ENCODE results near the gene PPID. TPM values are rescaled to one million over a fixed set of nuclear protein-coding genes. Genes with fewer than 3 reads are reported as not detected.

PPID gene
- total RNA-seq (2021) = 21.4 and 28.2 TPM in 2 replicates
- Bru-seq, nascent RNA = percentile 79 among the genes with signal in this experiment
- percentile 84 among the genes with signal in this experiment for BruChase-seq, experiment 1, labeled RNA remaining after a 2-hour chase
- percentile 89 among the genes with signal in this experiment for BruChase-seq, experiment 2, labeled RNA remaining after a 6-hour chase
- long read RNA-seq, transcript PPID-201 (10 exons, 1,823 nt) = major isoform, 79 of 91 reads
- long read RNA-seq, partial matches to known transcripts = 6 of 91 reads
- long read RNA-seq, other reads (novel, unspliced or antisense) = 6 of 91 reads

DNA sequence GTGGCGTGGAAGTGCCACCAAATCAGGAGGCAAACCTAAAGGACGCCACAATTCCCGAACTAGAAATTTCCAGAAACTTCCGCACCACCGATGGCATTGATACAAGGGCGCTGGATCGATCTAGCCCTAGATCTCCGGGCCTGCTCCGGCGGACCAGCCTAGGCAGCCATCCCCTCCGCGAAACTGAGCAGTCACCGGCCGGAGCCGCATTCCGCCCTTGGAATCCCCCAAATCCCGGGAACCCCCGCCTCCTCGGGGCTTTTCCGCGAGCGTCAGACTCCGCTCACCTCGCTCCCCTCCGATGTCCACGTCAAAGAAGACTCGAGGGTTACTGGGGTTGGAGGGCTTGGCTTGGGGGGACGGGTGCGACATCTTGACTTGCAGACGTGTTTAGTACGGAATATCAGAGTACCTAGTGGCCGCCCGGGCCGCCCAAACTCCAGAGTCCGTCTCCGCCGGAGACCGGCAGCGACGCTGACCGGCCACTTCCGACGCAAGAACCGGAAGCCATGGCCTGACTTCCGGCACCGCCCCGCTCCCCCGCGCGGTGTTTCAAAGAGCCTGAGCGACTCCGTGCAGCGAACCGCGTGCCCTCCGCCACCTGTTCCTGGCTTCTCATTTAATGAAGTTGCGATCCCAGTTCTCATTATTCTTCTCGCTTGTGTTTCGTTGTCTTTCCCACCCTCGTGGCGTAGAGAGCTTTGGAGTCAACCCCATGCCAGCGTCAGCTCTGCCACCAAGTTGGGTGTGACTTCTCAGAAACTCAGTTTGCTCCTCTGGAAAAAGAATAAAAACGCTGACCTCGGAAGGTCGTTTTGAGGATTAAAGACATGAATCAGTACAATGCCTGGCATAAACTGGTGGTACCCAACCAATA lies at the start of gene PPID:
Gene PPID (minus strand): TSS at position 480 of the 877 bp plus-strand sequence. CDS start 108 bp downstream, at position 372.
- Histone ChIP-seq H3K36me3 (ENCODE audit: low read depth) (0 out of 2 replicates have a peak, but pooled peaks cover 6% of the 10 kb centered on the region), H4K20me1 (ENCODE audit: insufficient read depth) (no peaks in the 10 kb centered on the region), H3K4me3 (peak within 1 kb of the TSS; percentile 65), H3K27me3 (ENCODE audit: insufficient read depth, low read depth) (no peaks in the 10 kb centered on the region), H3K4me2 (peak within 1 kb of the TSS; percentile 83), H3K9me2 (ENCODE audit: insufficient read depth) (no peaks in the 10 kb centered on the region), H2AFZ (peak within 1 kb of the TSS; percentile 89), H3F3A (ENCODE audit: insufficient read depth, low read depth) (peaks cover 6% of the 10 kb centered on the region), H3K9me3 (ENCODE audit: insufficient read depth, low read depth) (no peaks in the 10 kb centered on the region), H3K79me2 (ENCODE audit: low read depth) (peaks cover 21% of the 10 kb centered on the region), H3K4me1 (replicated peaks; ENCODE audit: insufficient read depth) (no peaks in the 10 kb centered on the region; the same call in 1 of the 2 replicates), H3K27ac (peak within 1 kb of the TSS; percentile 83)
- intact Hi-C loops (cut with micrococcal nuclease; ENCODE audit: unreplicated experiment) = loop anchor here (1.0 to 2.0 kb wide), 3 partner anchors 51 to 452 kb away; partner anchors contain the start of gene ETFDH
- TF ChIP-seq EZH2 (IDR thresholded peaks at IDR 0.05; ENCODE audit: low read depth) = no peak
- TF ChIP-seq, protein P1, sequence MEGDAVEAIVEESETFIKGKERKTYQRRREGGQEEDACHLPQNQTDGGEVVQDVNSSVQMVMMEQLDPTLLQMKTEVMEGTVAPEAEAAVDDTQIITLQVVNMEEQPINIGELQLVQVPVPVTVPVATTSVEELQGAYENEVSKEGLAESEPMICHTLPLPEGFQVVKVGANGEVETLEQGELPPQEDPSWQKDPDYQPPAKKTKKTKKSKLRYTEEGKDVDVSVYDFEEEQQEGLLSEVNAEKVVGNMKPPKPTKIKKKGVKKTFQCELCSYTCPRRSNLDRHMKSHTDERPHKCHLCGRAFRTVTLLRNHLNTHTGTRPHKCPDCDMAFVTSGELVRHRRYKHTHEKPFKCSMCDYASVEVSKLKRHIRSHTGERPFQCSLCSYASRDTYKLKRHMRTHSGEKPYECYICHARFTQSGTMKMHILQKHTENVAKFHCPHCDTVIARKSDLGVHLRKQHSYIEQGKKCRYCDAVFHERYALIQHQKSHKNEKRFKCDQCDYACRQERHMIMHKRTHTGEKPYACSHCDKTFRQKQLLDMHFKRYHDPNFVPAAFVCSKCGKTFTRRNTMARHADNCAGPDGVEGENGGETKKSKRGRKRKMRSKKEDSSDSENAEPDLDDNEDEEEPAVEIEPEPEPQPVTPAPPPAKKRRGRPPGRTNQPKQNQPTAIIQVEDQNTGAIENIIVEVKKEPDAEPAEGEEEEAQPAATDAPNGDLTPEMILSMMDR (conservative IDR thresholded peaks at IDR 0.05) = no peak
- CTCF ChIA-PET = no interaction called here
- POLR2A ChIA-PET (ENCODE audit: unreplicated experiment) = interaction anchor here (0.6 kb wide), 1 partner anchor 694 kb away, joined by 7 read pairs; no protein-coding TSS in a partner anchor
- DNase-seq = peak; percentile 71 to 83
- BruUV-seq (replicated peaks) = TSS peak; percentile 97

GRCh38 chr4:158771776-158772175 lies 48.6 kb upstream of the PPID start:
- H3K4me3 ChIP-seq = no peak overlapping the region
- no peak overlapping the region for H3K27ac ChIP-seq
- H3K4me2 ChIP-seq = no peak overlapping the region
- H3F3A ChIP-seq (ENCODE audit: insufficient read depth, low read depth) = no peaks in the 10 kb centered on the region
- no peak for DNase-seq
- ChIA-PET POLR2A (ENCODE audit: unreplicated experiment) (no interaction called here), CTCF (no interaction called here)
- no peaks in the 10 kb centered on the region for H3K79me2 ChIP-seq (ENCODE audit: low read depth)
- intact Hi-C loops (cut with micrococcal nuclease; ENCODE audit: unreplicated experiment) = no loop called here
- no peak for TF ChIP-seq EZH2 (IDR thresholded peaks at IDR 0.05; ENCODE audit: low read depth)
- TF ChIP-seq, protein P1 (conservative IDR thresholded peaks at IDR 0.05) = no peak
- BruUV-seq (replicated peaks) = no TSS peak
- no peak overlapping the region for H2AFZ ChIP-seq
- H3K36me3 ChIP-seq (ENCODE audit: low read depth) = no peaks in the 10 kb centered on the region
- no peaks in the 10 kb centered on the region for H3K27me3 ChIP-seq (ENCODE audit: insufficient read depth, low read depth)
- no peaks in the 10 kb centered on the region for H3K4me1 ChIP-seq (replicated peaks; ENCODE audit: insufficient read depth)
- H3K9me3 ChIP-seq (ENCODE audit: insufficient read depth, low read depth) = no peaks in the 10 kb centered on the region
- no peaks in the 10 kb centered on the region for H3K9me2 ChIP-seq (ENCODE audit: insufficient read depth)
- H4K20me1 ChIP-seq (ENCODE audit: insufficient read depth) = no peaks in the 10 kb centered on the region

DNA sequence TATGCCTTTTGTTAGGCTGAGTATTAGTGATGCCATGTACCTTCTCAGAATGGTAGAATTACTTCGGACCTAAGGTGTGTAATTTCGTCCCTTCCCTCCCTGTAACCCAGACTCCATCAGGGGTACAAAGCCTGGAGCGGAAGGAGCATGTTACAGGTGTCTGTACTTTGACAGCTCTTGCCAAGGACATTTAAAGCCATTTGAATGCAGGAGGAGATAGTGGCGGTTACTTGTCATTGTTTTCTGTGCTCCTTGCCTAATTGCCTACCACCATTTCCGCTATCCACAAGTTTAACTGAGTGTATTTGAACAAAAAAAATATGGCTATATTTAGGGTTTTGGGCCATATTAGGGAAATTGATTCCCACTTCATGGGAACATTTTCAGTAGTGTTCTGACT lies 47.5 kb upstream of the PPID start:
- no peak overlapping the region for H3K4me3 ChIP-seq
- DNase-seq = no peak
- H3K27ac ChIP-seq = no peak overlapping the region
- no peak overlapping the region for H2AFZ ChIP-seq
- ChIA-PET CTCF (no interaction called here), POLR2A (ENCODE audit: unreplicated experiment) (no interaction called here)
- H3F3A ChIP-seq (ENCODE audit: insufficient read depth, low read depth) = no peaks in the 10 kb centered on the region
- H3K9me3 ChIP-seq (ENCODE audit: insufficient read depth, low read depth) = no peaks in the 10 kb centered on the region
- no TSS peak for BruUV-seq (replicated peaks)
- H3K9me2 ChIP-seq (ENCODE audit: insufficient read depth) = no peaks in the 10 kb centered on the region
- TF ChIP-seq EZH2 (IDR thresholded peaks at IDR 0.05; ENCODE audit: low read depth) = no peak
- TF ChIP-seq, protein P1 (conservative IDR thresholded peaks at IDR 0.05) = no peak
- H4K20me1 ChIP-seq (ENCODE audit: insufficient read depth) = no peaks in the 10 kb centered on the region
- no peaks in the 10 kb centered on the region for H3K4me1 ChIP-seq (replicated peaks; ENCODE audit: insufficient read depth)
- no peak overlapping the region for H3K4me2 ChIP-seq
- intact Hi-C loops (cut with micrococcal nuclease; ENCODE audit: unreplicated experiment) = no loop called here
- H3K36me3 ChIP-seq (ENCODE audit: low read depth) = no peaks in the 10 kb centered on the region
- H3K79me2 ChIP-seq (ENCODE audit: low read depth) = no peaks in the 10 kb centered on the region
- H3K27me3 ChIP-seq (ENCODE audit: insufficient read depth, low read depth) = no peaks in the 10 kb centered on the region
